GM18907 (cell line): ENCODE results near the gene PLXDC2.
"Not testable (repeated sequence)": the region's sequence is repeated elsewhere in the genome, so short reads cannot be mapped to it uniquely, and the experiment has no call there.

ENCODE experiments used
- ATAC-seq: cut with Tn5 transposase; IDR thresholded peaks from one replicate; pipeline ENCODE4 v1.9.1; 2021; ENCODE audit warnings: mild to moderate bottlenecking, moderate library complexity; ENCODE audit not compliant: unreplicated experiment

PLXDC2 gene

GRCh38 chr10:19971343-19972052 lies 155.3 kb downstream of the PLXDC2 start:
- ATAC-seq, result no peak

- peak; percentile 85 for ATAC-seq
Observed at GRCh38 chr10:19974138-19974537, 157.9 kb downstream of the PLXDC2 start.

- ATAC-seq, result no peak
Observed at GRCh38 chr10:19974554-19974953, 158.3 kb downstream of the PLXDC2 start.

- no peak for ATAC-seq
Observed at GRCh38 chr10:19977097-19977521, 160.9 kb downstream of the PLXDC2 start.

- no peak for ATAC-seq
Observed at GRCh38 chr10:19979628-19980027, 163.4 kb downstream of the PLXDC2 start.

- ATAC-seq, result no peak
Observed at GRCh38 chr10:19983880-19984565, 167.8 kb downstream of the PLXDC2 start.

GRCh38 chr10:19985745-19986144 lies 169.5 kb downstream of the PLXDC2 start:
- ATAC-seq, result no peak

- ATAC-seq, result no peak
Observed at GRCh38 chr10:19986591-19986990, 170.4 kb downstream of the PLXDC2 start.

- no peak for ATAC-seq
Observed at GRCh38 chr10:19987931-19988330, 171.7 kb downstream of the PLXDC2 start.

GRCh38 chr10:19993714-19994315 lies 177.6 kb downstream of the PLXDC2 start:
- peak; percentile 90 for ATAC-seq

- ATAC-seq, result no peak
Observed at GRCh38 chr10:19998482-19998881, 182.2 kb downstream of the PLXDC2 start.

GRCh38 chr10:19999431-19999830 lies 183.2 kb downstream of the PLXDC2 start:
- no peak for ATAC-seq

- not testable (repeated sequence) for ATAC-seq
Observed at GRCh38 chr10:20002026-20002425, 185.8 kb downstream of the PLXDC2 start.

GRCh38 chr10:20002657-20003056 lies 186.4 kb downstream of the PLXDC2 start:
- no peak for ATAC-seq

- peak; percentile 58 for ATAC-seq
Observed at GRCh38 chr10:20004087-20004523, 187.9 kb downstream of the PLXDC2 start.

- ATAC-seq, result no peak
Observed at GRCh38 chr10:20005638-20006037, 189.4 kb downstream of the PLXDC2 start.

- no peak for ATAC-seq
Observed at GRCh38 chr10:20006169-20006870, 190.1 kb downstream of the PLXDC2 start.

GRCh38 chr10:20007426-20007825 lies 191.2 kb downstream of the PLXDC2 start:
- ATAC-seq, result no peak

- no peak for ATAC-seq
Observed at GRCh38 chr10:20013991-20014750, 197.9 kb downstream of the PLXDC2 start.

- no peak for ATAC-seq
Observed at GRCh38 chr10:20017961-20018360, 201.7 kb downstream of the PLXDC2 start.

GRCh38 chr10:20020677-20021076 lies 204.4 kb downstream of the PLXDC2 start:
- ATAC-seq, result no peak
